K562 treated with DMSO at 1 percent for 4 hours (cell line): ENCODE results near the gene SORT1. TPM values are rescaled to one million over a fixed set of nuclear protein-coding genes. Genes with fewer than 3 reads are reported as not detected.

Source experiments
- total RNA-seq: library from RNA; unstranded; fragments of 300-600 nt; gene quantifications from 2 replicates; pipeline ENCODE4 v1.2.3, GENCODE V29; 2022; ENCODE audit not compliant: insufficient read depth

The SORT1 gene
- total RNA-seq = 45.5 and 67.0 TPM in 2 replicates

DNA sequence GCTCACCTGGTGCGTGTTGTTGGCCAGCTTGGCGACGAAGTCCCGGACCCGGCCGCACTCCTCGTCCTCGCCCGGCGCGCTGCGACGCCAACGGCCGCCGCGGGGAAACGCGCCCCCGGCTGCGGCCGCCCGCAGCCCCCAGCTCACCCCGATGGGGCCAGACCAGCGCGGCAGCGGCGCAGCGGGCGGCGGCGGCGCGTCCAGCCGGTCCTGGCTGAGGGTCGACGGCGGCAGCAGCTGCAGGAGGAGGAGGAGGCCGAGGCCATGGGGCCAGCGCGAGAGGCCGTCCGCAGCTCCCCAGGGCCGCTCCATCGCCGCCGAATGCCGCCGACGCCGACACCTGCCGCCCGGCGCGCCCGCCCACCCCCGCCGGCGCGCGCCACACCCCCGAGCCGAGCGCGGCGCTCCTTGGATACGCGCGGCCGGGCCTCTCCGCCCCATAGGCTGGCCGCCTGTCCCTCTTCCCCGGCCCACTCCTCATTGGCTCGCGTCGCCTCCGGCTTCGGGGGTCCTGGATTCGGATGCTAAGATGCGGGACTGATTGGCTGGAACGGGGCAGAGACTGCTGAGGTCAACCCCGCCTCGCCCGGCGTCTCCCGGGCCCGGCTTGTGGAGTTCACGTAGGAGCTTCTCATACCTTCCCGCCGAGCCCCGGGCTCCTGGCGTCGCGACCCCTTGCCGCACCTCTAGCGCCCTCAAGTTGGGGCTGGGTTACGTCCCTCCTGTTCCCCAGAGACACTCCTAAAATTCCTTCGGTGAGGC is at the start of gene SORT1:
TSS of gene SORT1 (minus strand) at position 338 of the 762 bp plus-strand sequence. CDS start at position 312, 26 bp downstream.

DNA sequence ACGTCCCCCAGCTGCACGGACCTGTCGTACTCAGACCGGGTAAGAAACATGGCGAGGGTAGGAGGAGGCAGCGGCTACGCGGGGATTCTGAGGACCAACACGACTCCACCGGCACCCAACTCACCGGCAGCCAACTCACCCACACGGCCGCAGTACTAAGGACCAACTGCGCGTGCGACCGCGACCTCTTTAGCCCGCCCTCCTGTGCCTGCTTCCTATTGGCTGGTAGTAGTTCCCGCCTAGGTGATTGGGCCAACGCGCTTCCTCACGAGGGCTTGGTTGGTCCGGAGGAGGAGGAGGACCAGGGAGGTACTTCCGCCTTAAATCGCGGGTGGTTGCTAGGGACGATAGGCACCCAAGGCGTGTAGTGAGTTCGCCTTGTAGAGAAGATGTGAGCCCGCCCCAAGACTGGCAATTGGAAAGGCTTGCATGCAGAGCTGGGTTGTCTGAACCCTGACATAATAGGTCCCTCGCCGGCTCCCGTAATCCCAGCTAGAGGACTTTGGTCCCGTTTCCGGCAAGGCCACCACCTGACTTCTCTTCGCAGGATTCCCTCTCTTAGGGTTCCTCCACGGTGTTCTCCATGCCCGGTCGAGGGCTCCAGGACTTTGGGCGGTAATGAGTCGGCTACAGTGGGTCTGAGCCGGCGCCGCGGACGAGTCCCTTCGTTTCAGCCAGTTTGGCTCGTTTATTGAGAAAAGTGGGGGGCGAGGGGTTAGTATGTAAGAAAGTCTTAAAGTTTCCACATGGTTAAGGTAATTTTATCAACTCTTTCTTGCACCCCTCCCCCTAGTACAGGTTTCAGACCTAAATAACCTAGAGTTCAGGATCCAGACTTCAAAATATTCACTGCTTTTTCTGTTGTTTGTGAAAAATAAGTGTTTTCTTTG is 28.8 kb upstream of the SORT1 start, which contains the start of gene PSMA5:
TSS of gene PSMA5 (minus strand) at position 168 of the 890 bp plus-strand sequence. CDS start at position 50, 118 bp downstream.

GRCh38 chr1:109306832-109307273 is 90.9 kb downstream of the SORT1 start, which contains the start of gene MYBPHL:
Gene MYBPHL (minus strand): TSS chr1:109307011. CDS start chr1:109306991, 20 bp downstream.

DNA sequence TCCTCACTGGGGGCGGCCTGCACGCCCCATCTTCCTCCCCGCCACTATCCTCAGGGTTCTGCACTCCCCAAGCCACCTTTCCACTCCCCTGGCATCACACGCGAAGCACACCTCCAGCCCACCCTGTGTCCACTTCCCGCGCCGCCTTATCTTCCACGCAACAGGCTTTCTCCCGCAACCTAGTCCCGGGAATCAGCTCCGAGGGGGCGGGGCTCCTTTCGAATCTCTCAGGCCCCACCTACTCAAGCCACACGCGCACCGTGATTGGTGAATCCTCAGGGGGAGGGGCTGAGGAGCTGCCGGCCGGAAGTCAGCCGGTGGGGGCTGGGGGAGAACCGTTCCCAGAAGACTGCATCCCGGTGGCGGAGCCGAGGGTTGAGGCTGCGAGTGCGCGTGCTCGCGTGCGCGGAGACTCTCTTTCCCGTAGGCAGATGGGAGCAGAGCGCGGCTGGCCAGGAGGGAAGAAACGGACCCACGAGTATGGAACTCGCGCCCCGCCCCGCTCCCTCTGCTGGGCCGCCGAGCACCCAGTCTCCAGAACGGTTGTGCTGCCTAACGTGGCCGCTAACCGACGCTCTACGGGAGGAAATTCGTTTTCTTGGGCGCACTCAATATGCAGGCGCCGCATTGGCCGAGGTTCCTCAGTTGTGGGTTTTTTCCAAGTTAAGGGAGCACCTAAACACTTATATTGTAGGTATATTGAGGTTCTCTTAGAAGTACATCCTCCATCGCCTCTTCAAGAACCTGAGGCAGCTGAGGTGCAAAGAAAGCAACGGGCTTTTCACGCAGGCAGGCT is 114.6 kb downstream of the SORT1 start, which contains the start of gene PSRC1:
TSS of gene PSRC1 (minus strand) at position 194 of the 796 bp plus-strand sequence.

Other genes starting within 250 kb of the SORT1 start
- gene SARS1, start 184.0 kb downstream of the SORT1 start, total RNA-seq = 573 and 625 TPM in 2 replicates
- 10.0 and 16.0 TPM in 2 replicates for gene CELSR2, start 148.4 kb downstream of the SORT1 start, total RNA-seq
- 33.5 and 38.2 TPM in 2 replicates for gene PSRC1, start 114.8 kb downstream of the SORT1 start, total RNA-seq
- gene MYBPHL, start 90.9 kb downstream of the SORT1 start, total RNA-seq = not detected in 2 replicates
- gene PSMA5, start 28.5 kb upstream of the SORT1 start, total RNA-seq = 105 and 107 TPM in 2 replicates
- not detected in 2 replicates for gene SYPL2, start 68.6 kb upstream of the SORT1 start, total RNA-seq
- 6.5 and 7.9 TPM in 2 replicates for gene ATXN7L2, start 86.0 kb upstream of the SORT1 start, total RNA-seq
- 6.7 and 6.8 TPM in 2 replicates for gene CYB561D1, start 96.2 kb upstream of the SORT1 start, total RNA-seq
- gene AMIGO1, start 111.8 kb upstream of the SORT1 start, total RNA-seq = 0.22 and 0.25 TPM in 2 replicates
- not detected in 2 replicates for gene GPR61, start 142.0 kb upstream of the SORT1 start, total RNA-seq
- 4.7 and 5.1 TPM in 2 replicates for gene GNAI3, start 150.7 kb upstream of the SORT1 start, total RNA-seq
- gene GNAT2, start 221.7 kb upstream of the SORT1 start, total RNA-seq = not detected in 2 replicates
- gene AMPD2, start 221.9 kb upstream of the SORT1 start, total RNA-seq = 46.3 and 52.2 TPM in 2 replicates